IPS DF 6.9 (cell line): ENCODE results near the gene NDUFS5.
"Not testable (repeated sequence)": the region's sequence is repeated elsewhere in the genome, so short reads cannot be mapped to it uniquely, and the experiment has no call there.

Experiments used
- DNase-seq: peaks from one replicate; pipeline ENCODE4 v3.0.0-alpha.2; 2013; ENCODE audit warnings: low read depth, low spot score
- H3K27ac ChIP-seq: one replicate; pipeline ENCODE4 v1.5.1; 2013; ENCODE audit warnings: low read length, control low read depth
- H3K27me3 ChIP-seq: 2 replicates; pipeline ENCODE4 v1.6.1; 2013; ENCODE audit warnings: mild to moderate bottlenecking, low read length; ENCODE audit not compliant: control insufficient read depth, insufficient read depth
- H3K36me3 ChIP-seq: 2 replicates; pipeline ENCODE4 v1.6.1; 2013; ENCODE audit warnings: low read length; ENCODE audit not compliant: control insufficient read depth, insufficient read depth
- H3K4me1 ChIP-seq: 2 replicates; pipeline ENCODE4 v1.6.1; 2013; ENCODE audit warnings: low read length; ENCODE audit not compliant: control insufficient read depth, insufficient read depth
- H3K4me3 ChIP-seq: 2 replicates; pipeline ENCODE4 v1.5.1; 2013; ENCODE audit warnings: mild to moderate bottlenecking, low read length
- H3K9me3 ChIP-seq: 2 replicates; pipeline ENCODE4 v1.6.1; 2013; ENCODE audit warnings: low read length, inconsistent platforms; ENCODE audit not compliant: control insufficient read depth, insufficient read depth
- WGBS: extraction: QIAGEN DNeasy Blood & Tissue Kit; methylation state at CpG from one replicate; pipeline ENCODE4 v1.1.7; 2013; ENCODE audit warnings: mixed read lengths, missing lambda C conversion rate; ENCODE audit not compliant: insufficient read length, insufficient coverage; 5-methylcytosine and 5-hydroxymethylcytosine counted together

NDUFS5 gene

DNA sequence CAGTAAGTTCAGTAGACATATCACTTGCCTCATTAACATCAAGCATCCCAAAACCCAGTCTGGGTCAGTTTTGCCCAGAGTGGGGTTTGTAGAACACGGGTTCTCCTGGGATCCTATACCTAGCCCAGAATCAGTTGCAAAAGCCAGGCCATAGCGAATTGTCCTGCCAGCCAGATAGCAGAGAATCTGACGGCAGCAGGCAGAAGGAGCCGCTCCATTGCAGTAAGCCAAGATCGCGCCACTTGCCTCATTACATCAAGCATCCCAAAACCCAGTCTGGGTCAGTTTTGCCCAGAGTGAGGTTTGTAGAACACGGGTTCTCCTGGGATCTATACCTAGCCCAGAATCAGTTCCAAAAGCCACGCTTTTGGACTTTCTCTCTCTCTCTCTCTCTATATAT is 19.1 kb downstream of the NDUFS5 start:
- no CpG with 5 or more reads among the region's 8 CpGs for WGBS
- no peak overlapping the region for H3K27ac ChIP-seq
- no peak for DNase-seq
- 0 out of 2 replicates have a peak, but pooled peaks cover 2% of the 10 kb centered on the region for H3K36me3 ChIP-seq
- no peaks in the 10 kb centered on the region for H3K4me1 ChIP-seq
- H3K27me3 ChIP-seq = no peaks in the 10 kb centered on the region
- H3K4me3 ChIP-seq = no peak overlapping the region
- no peaks in the 10 kb centered on the region for H3K9me3 ChIP-seq

DNA sequence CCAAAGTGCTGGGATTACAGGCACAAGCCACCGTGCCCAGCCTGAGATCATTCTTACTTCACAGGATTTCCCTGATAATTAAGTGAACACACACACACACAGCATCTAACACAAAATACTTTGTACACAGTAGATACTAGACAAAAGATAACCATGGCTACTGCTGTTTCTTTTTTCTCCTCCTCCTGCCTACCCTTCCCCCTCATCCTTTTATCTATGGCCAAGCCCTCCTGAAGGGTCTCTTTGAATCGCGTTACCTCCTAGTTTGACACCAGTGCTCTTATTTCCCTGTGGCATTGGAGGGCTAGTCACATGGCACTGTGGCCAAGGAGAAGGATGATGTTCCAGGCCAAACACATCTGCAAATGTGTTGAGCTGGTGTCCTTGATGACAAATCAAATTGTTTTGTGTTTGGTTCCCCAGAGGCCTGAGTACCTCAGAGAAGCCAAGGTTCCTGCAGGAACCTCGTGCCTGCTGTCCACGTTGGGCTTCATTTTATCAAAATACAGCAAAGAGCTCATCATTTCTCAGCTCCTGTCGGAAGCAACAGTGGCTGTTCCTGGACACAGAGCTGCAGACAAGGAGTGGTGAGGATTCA is 20.6 kb downstream of the NDUFS5 start:
- no peak overlapping the region for H3K4me3 ChIP-seq
- H3K4me1 ChIP-seq = no peaks in the 10 kb centered on the region
- DNase-seq = no peak
- H3K36me3 ChIP-seq = 0 out of 2 replicates have a peak, but pooled peaks cover 2% of the 10 kb centered on the region
- H3K9me3 ChIP-seq = no peaks in the 10 kb centered on the region
- no peak overlapping the region for H3K27ac ChIP-seq
- no CpG with 5 or more reads among the region's 6 CpGs for WGBS
- no peaks in the 10 kb centered on the region for H3K27me3 ChIP-seq

DNA sequence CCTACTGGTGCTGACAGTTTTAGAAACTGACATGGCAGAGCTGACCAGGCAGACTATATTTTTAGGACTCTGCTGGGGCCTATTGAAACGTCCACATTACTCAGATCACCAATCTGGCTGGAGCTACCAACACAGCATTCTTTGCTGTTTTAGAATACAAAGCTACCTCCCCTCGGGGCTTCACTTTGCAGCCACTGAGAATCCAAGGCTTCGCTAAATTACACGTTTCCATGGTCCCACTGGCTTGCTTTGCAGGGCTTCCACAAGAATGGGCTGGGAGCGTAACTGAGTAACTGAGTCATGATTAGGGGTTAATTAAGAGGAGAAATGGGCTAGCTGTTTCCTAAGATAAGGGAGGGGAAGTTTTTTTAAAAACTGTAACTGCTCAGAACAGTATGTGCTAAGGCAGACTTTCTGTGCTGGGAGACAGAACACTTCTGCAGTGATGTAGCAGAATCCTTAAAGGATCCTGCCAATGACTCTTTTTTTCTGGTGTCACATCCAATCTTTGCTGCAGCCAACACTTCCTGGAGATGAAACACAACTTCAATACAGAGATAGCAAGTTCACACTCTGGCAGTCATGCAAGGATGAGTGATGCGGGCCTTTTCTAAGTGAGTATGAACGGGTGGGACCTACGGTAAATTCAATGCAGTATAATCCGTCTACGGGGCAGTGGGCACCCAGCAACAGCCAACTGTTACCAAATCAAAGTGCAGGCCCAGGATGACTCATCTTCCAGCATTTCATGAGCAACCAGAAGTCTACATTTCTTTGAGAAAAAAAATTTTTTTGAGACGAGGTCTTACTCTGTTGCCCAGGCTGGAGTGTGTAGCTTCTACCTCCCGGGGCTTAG is 21.5 kb downstream of the NDUFS5 start:
- no peak overlapping the region for H3K27ac ChIP-seq
- H3K36me3 ChIP-seq = 0 out of 2 replicates have a peak, but pooled peaks cover 2% of the 10 kb centered on the region
- WGBS = no CpG with 5 or more reads among the region's 12 CpGs
- no peaks in the 10 kb centered on the region for H3K27me3 ChIP-seq
- H3K4me3 ChIP-seq = no peak overlapping the region
- no peaks in the 10 kb centered on the region for H3K9me3 ChIP-seq
- no peak for DNase-seq
- no peaks in the 10 kb centered on the region for H3K4me1 ChIP-seq

DNA sequence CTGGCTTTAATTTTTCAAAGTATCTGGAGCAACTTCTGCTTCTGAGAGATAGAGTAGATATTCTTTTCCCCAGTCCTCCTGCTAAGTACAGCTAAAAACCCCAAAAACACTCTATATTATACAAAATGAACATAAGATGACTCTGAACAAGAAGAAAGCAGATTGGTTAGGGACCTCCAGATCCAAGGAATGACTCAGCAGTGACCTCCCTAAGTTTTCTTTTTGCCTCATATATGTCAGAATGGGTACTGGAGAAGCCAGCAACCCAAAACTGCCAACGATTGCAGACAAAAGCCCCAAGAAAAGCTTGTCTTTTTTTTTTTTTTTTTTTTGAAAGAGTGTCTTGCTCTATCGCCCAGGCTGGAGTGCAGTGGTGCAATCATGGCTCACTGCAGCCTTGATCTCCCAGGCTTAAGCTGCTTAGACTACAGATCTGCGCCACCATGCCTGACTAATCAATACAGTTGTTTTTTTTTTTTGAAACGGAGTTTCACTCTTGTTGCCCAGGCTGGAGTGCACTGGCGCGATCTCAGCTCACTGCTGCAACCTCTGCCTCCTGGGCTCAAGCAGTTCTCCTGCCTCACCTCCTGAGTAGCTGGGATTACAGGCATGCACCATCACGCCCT is 22.7 kb downstream of the NDUFS5 start:
- no peak for DNase-seq
- Histone ChIP-seq H3K9me3 (no peaks in the 10 kb centered on the region), H3K27me3 (no peaks in the 10 kb centered on the region), H3K36me3 (0 out of 2 replicates have a peak, but pooled peaks cover 2% of the 10 kb centered on the region), H3K27ac (no peak overlapping the region), H3K4me3 (no peak overlapping the region), H3K4me1 (no peaks in the 10 kb centered on the region)
- no CpG with 5 or more reads among the region's 7 CpGs for WGBS

DNA sequence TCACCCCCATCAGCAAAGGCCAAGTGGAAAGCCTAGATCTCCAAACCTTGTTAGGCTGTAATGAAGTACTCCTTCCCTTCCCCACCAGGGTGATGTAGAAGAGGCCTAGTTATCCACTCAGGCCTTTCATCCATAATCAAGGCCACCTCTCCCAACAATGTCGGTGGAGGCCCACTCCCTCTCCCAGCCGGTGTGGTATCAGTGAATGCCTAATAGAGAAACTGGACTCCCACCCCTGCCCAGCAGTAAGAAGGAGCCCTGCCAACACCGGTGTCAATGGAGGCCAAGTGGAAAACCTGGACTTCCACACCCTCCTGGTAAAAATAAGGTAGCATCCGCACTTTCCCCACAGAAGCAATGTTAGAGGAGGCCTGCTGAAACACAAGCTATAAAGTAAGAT is 23.9 kb downstream of the NDUFS5 start:
- Histone ChIP-seq H3K9me3 (no peaks in the 10 kb centered on the region), H3K4me3 (no peak overlapping the region), H3K27ac (no peak overlapping the region), H3K4me1 (no peaks in the 10 kb centered on the region), H3K36me3 (0 out of 2 replicates have a peak, but pooled peaks cover 2% of the 10 kb centered on the region), H3K27me3 (no peaks in the 10 kb centered on the region)
- DNase-seq = no peak
- no CpG with 5 or more reads among the region's 4 CpGs for WGBS

DNA sequence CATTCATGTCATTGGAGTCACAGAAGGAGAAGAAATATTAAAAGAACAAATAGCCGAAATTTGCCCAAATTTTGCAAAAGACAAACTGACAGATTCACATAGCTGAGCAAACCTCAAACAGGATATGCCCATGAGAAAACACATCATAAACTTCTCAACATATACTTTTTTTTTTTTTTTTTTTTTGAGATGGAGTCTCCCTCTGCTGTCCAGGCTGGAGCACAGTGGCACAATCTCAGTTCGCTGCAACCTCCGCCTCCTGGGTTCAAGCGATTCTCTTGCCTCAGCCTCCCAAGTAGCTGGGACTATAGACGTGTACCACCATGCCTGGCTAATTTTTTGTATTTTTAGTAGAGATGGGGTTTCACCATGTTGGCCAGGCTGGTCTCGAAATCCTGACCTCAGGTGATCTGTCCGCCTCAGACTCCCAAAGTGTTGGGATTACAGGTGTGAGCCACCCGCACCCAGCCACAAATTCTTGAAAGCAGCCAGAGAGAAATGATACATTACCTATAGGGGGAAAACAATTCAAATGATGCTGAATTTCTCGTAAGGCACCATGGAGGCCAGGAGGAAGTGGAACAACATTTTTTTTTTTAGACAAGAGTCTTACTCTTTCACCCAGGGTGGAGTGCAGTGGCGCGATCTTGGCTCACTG is 25.2 kb downstream of the NDUFS5 start:
- not testable (repeated sequence) for H3K36me3 ChIP-seq, H3K9me3 ChIP-seq, H3K27ac ChIP-seq, H3K4me1 ChIP-seq, H3K27me3 ChIP-seq, H3K4me3 ChIP-seq, DNase-seq
- WGBS = no CpG with 5 or more reads among the region's 11 CpGs

DNA sequence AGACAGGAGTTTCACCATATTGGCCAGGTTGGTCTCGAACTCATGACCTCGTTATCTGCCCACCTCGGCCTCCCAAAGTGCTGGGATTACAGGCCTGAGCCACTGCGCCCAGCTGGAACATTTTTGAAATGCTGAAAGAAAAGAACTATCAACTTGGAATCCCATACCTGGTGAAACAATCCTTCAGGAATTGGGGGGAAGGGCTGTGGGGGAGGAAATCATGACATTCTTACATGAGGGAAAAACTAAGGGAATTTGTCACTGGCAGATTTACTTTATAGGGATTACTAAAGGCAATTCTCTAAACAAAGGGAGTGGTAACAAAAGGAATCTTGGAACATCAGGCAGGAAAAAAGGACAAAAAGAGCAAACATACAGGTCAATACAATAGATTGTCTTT is 25.8 kb downstream of the NDUFS5 start:
- H3K36me3 ChIP-seq = 0 out of 2 replicates have a peak, but pooled peaks cover 2% of the 10 kb centered on the region
- WGBS = no CpG with 5 or more reads among the region's 4 CpGs

DNA sequence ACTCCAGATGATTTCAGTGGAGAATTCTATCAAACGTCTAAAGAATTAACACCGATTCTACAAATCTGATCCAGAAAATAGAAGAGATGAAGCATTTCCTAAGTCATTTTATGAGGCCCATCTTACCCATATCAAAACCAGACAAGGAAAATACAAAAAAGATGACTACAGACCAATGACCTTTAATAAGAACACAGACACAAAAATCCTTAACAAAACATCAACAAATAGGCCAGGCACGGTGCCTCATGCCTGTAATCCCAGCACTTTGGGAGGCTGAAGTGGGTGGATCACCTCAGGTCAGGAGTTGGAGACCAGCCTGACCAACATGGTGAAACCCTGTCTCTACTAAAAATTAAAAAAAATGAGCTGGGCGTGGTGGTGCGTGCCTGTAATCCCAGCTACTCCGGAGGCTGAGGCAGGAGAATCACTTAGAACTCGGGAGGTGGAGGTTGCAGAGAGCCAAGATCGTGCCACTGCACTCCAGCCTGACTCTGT is 29.1 kb downstream of the NDUFS5 start:
- H3K4me3 ChIP-seq, H3K4me1 ChIP-seq, H3K9me3 ChIP-seq, H3K27ac ChIP-seq, H3K27me3 ChIP-seq, H3K36me3 ChIP-seq, DNase-seq: not testable (repeated sequence)
- WGBS = no CpG with 5 or more reads among the region's 8 CpGs

More for the DNA sequence above, 25.8 kb downstream of the NDUFS5 start:
- H3K4me3 ChIP-seq = no peak overlapping the region
- no peaks in the 10 kb centered on the region for H3K27me3 ChIP-seq
- no peak for DNase-seq
- no peaks in the 10 kb centered on the region for H3K9me3 ChIP-seq
- no peak overlapping the region for H3K27ac ChIP-seq
- no peaks in the 10 kb centered on the region for H3K4me1 ChIP-seq

DNA sequence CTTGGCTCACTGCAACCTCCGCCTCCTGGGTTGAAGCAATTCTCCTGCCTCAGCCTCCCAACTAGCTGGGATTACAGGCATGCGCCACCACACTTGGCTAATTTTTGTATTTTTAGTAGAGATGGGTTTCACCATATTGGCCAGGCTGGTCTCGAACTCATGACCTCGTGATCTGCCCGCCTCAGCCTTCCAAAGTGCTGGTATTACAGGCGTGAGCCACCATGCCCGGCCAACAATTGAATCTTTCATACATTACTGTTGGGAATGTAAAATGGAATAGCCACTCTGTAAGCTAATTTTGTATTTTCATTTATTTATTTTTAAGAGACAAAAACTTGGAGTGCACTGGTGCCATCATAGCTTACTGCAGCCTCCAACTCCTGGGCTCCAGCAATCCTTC is 35.4 kb downstream of the NDUFS5 start:
- not testable (repeated sequence) for H3K4me3 ChIP-seq, H3K27ac ChIP-seq, H3K36me3 ChIP-seq, H3K27me3 ChIP-seq, H3K9me3 ChIP-seq, H3K4me1 ChIP-seq, DNase-seq
- no CpG with 5 or more reads among the region's 7 CpGs for WGBS

DNA sequence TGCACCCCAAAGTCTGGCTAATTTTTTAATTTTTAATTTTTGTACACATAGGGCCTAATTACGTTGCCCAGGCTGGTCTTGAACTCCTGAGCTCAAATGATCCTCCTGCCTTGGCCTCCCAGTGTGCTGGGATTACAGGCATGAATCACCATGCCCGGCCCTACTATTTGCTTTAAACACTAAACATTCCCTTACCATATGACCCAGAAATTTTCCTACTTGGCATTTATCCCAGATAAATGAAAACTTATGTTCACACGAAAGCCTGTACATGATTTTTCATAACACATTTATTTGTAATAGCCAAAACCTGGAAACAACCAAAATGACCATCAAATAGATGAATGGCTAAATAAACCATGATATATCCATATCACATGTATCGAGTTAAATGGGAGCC is 35.8 kb downstream of the NDUFS5 start:
- WGBS = no CpG with 5 or more reads among the region's 4 CpGs
- Histone ChIP-seq H3K4me1 (no peaks in the 10 kb centered on the region), H3K27ac (no peak overlapping the region), H3K9me3 (no peaks in the 10 kb centered on the region), H3K4me3 (no peak overlapping the region), H3K27me3 (no peaks in the 10 kb centered on the region), H3K36me3 (no peaks in the 10 kb centered on the region)
- no peak for DNase-seq
